Measurements from ENCODE around the gene PNP. TPM values are rescaled to one million over a fixed set of nuclear protein-coding genes. Genes with fewer than 3 reads are reported as not detected.
"Not testable (repeated sequence)": the region's sequence is repeated elsewhere in the genome, so short reads cannot be mapped to it uniquely, and the experiment has no call there.

PNP gene
- polyA plus RNA-seq (2014; cell fraction: cytosol; rRNA removed), result 118 and 121 TPM in 2 replicates
- polyA plus RNA-seq (2014; cell fraction: nucleus; rRNA removed), result 105 and 108 TPM in 2 replicates

DNA sequence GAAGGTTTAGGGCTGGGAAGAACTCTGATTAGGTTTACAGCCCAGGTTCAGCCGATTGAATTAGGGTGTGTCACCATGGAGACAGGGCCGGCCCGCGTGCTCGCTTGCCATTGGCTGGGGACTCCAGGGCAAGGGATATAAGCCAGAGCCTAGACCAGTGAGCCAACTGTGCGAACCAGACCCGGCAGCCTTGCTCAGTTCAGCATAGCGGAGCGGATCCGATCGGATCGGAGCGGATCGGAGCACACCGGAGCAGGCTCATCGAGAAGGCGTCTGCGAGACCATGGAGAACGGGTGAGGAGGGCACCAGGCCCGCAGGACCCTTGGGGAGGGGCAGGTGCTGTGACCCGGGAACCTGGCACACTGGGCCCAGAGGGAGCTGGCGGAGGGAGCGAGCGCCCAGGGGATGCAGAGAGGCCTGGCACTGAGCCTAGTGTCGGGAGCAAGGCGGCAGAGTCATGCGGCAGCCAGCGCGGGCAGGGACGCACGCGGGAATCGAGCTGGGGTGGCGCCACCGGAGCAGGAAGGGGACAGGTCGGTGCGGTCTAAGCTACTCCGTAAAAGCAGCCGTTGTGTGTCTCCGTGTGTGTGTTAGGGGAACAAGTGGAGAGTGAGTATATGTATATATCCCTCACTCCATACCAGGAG lies at the start of gene PNP:
Gene PNP, plus strand, starts transcription at position 165 of the 648 bp plus-strand sequence. Its CDS starts 119 bp downstream, at position 284.
- peak; percentile 96 for DNase-seq (ENCODE audit: low spot score)

DNA sequence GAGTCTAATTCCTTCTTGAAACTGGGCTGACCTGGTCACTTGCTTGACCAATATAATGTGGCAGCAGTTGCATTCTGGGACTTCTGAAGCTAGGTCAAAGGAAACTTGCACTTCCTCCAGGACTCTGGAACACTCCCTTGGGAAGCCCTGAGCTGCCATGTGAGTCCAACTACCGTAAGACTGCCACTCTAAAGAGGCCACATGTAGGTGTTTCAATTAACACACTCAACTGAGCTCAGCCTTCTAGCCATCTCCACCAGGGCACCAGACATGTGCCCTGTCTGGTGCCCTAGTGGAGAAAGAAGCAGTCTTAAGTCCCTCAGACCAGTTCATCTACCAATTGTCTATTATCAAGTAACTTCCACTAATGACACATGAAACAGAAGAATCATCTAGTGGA lies 49.8 kb upstream of the PNP start:
- no peak for DNase-seq (ENCODE audit: low spot score)

DNA sequence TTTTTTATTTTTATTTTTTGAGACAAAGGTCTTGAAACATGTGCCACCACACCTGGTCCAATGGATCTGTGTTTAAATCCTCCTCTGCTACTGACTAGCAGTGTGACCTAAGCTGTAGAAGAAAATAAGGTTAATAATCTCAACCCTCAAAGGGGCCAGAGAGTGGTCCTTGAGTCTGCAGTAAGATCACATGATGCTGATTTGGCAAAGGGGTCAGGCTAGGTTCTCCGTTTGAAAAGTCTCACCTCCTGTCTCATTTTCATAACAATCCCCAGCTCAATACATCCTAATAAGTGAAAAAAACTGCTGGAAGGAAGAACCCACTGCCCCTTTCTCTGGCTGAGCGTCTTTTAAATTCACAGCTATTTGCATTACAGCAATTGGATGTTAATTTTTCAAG lies 47.9 kb upstream of the PNP start:
- DNase-seq (ENCODE audit: low spot score), result no peak

DNA sequence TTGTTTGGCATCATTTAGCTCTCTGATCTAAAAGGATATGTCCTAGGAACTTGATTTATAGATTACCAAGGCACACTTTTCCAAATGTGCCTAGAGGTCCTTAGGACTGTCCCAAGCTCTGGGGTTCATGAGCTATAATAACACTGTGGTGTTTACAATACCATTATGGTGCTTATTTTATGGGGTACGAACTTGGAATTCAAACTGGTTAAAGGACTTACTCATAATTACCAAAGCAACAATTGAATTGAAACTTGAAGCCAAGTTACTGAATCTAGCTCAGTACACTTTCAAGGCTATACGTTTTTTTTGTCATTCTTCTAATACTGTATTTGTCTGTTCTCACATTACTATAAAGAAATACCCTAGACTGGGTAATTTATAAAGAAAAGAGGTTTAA lies 46.3 kb upstream of the PNP start:
- DNase-seq (ENCODE audit: low spot score), result no peak

DNA sequence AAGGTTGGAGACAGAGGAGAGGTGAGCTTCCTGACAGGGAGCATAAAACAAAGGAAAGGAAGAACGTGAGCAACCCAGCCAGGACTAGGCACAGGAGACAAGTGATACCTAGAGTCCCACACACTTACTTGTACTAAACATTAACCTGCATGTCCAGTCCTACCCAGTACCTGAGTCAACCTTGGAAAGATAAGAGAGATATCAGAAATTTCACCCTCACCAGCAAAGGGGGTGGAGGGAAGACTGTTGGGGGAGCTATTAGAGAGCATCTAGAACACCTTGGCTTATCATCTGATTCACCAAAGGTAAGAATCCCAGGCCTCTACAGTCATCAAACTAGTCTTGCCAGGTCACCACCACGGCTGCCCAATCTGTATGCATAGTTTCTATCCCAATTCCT lies 44.4 kb upstream of the PNP start:
- DNase-seq (ENCODE audit: low spot score), result no peak

DNA sequence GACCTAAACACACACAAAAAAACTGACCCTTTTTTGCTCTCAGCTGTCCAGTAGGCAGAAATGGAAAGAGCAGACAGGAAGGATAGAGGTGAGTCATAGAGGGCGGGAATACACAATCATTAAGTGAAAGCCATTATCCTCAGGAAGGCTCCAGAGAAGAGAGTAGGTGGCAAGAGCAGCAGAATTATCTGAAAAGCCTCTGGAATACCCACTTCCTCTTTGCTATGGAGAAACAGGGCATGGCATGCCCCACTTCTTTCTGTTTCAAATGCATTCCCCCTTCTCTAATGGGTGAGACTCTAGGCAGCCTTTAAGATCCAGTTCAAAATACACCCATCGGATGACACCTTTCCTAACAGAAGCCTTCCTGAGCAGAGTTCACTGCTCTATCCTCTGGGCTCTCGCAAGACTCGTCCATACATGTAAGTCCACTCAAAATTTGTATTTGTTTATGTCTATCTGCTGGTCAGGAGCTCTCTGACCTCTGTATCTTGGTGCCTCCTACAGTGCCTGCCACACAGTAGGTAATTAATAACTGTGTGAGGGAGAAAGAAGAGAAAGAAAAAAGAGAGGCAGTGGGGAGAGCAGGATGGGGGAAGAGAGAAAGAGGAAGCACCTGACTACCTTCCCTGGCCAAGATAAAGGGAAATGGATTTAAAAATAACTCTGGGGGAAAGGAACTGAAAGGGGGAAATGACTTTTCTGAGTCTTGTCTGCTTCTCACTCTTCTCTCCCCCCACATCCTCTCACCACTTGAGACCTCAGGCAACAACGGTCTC lies 41.8 kb upstream of the PNP start:
- no peak for DNase-seq (ENCODE audit: low spot score)

DNA sequence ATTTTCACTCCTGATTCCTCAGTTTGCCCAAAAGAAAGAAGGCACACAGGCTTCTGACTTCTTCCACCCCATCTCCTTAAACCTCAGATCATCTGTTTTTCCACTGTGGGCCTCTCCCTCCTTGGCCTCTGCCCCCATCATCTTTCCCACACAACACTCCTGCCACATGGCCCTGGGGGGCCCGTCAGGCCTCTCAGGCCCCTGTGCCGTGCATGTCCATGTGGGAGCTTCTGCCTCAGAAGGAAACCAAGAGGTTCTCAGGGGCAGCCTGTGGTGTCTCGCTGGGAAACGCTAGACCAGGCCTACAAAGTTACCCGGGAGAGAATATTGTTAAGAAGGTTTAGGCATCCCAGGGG lies 41.2 kb upstream of the PNP start:
- no peak for DNase-seq (ENCODE audit: low spot score)

DNA sequence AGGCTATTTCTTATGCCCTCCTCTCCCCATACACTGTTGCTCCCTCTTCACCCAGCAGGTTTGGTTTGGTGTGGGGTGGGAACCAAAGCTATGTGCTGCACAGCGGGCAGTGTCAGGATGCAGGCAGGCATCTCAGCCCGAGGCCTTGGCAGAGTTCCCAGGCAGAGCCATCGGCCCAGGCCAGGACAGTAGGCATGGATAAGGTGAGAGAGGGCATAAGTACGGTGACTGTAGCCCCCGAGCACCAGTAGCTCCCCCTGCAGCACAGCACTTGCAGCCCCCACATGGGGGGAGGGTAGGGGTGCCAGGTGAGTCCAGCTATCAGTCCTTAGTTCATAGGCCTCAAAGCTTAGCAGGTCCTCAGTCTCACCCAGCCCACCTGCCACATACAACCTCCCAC lies 40.4 kb upstream of the PNP start:
- no peak for DNase-seq (ENCODE audit: low spot score)

DNA sequence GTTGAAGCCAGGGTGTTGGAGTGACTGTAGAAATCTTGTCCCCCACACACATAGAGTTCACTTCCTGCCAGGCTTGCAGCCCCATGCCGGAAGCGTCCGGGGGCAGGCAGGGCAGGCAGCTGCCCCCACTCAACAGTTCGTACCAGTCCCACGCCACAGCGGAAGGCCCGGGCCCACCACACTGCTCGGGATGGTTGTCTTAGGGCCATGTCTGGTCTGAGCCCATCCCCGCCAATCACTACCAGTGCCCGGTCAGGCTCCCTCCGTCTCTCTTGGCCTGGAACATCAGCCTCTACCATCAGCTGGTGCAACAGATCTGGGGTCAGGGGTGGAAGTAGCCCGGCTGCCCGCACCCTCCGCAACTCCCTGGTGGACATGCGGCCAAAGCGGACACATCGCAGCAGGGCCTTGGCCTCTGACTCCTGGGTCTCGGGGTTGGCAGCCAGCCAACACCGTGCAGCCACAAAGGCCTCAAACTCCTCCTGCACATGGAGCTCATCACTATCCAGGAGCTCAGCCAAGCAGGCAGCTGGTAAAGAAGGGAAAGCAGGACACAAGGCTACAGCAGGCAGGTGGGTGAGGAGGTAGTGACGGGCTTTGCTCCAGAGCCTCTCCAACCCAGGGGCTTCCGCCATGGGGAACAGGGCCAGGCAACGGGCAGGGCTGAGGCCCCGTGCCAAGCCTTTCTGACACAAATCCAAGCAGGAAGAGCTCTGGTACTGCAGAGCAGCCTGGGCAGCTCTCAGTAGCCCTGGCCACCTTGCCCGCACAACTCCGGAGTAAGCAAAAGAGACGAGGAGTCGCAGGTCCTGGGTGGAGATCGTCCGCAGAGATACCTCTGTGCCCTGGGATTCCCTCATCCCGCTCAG lies 39.2 kb upstream of the PNP start:
- no peak for DNase-seq (ENCODE audit: low spot score)

DNA sequence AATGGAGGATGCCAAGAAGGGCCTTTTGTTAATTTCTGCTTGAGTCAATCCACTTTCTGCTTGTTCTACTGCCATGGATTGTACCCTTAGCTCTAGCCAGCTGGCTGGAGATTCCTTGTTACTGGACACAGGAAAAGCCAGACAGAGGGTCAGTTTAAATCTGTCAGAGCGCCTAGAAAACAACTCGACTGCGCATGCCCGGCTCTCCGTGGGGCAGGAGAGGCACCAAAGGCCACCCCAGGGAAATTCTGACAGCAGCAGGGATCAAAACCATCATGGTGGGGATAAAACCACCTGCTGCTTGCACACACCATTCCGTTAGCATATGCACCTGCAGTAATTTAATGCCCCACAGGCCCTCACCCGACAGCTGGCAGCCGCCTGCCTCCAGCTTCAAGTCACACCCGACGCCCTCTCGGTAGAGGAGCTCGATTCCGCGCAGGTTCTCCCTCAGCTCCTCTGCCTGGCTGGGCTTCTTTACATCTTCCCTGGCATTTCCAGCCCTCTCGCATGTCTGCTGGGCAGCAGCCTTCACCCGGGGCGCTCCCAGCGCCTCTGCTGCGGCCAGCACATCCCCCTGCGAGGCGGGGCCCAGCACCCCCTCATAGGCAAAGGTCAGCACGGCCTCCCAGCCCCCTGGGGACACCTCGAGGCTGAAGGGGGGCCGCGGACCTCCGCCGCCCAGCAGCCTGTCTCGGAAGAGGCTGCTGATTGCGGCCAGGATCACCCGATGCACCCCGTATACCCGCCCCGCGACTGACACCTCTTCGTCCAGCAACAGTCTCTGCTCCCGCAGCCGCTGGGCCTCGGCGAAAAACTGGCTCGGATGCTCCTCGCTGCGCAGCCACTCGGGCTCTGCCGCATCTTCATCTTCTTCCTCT lies 34.3 kb upstream of the PNP start:
- DNase-seq (ENCODE audit: low spot score), result no peak

DNA sequence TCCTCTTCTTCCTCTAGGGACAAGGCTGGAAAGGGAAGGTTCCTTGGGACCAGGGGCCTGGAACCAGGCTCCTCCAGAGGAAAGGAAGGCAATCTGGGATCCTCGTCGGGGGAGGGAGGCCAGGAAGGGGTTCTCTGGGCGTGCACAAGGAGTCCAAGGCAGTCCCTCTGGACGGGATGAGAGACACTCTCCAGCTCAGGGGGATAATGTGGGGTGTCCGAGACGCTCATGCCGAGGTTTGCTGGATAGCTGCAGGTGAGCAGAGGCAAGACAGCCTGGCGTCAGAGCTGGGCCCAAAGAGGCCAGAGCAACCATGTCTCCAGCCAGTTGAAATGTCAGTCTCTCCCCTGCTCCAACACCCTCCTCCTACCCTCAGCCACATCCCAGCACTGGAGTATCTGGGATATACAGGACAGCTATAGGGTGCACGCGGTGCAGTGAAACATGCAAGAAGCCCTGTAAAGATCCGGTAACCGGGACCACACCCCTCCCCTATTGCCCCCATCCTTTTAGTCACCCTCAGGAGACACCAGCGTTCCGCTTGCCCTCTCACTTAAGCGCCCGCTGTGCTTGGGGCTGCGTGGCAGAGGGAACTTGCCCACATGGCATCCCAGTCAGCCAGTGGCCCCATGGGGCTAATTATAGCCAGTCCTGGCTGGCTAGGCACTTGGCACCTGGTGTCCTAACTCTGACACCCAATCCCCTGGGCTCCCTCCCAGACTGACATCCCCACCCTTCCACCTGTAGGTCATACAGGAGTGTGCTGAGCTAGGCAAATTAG lies 33.4 kb upstream of the PNP start, which contains the start of gene KLHL33:
Gene KLHL33, minus strand, starts transcription at position 585 of the 781 bp plus-strand sequence. Its CDS starts 355 bp downstream, at position 230.
- no peak for DNase-seq (ENCODE audit: low spot score)

DNA sequence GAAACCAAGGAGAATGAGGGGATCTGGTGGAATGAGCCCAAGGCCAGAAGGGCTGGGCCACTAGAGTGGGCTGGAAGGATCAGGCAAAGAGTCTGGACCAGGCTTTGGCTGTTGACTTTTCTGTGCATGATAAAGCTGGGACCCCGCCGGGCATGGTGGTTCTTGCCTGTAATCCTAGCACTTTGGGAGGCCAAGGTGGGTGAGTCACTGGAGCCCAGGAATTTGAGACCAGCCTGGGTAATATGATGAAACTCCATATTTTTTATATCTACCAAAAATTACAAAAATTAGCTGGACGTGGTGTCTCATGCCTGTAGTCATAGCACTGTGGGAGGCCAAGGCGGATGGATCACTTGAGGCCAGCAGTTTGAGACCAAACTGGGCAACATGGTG lies 32.8 kb upstream of the PNP start:
- no peak for DNase-seq (ENCODE audit: low spot score)

DNA sequence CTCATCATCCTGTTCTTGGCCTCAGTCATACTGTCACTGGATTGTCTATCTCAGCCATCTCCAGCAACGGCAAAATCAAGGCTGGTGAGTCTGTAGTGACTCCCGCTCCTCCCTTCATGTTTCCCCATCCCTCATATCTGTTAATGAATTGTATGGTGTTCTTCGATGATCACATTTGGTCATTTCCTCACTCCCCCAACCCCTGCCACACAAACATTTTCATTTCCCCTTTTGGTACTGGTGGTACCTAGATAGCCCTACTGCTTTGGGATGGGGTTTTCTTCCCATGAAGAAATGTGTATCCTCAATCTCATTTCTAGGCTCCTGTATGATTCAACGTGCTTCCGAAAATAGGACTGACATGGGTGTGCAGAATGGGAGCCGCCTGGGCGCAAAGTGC lies 30.5 kb upstream of the PNP start:
- DNase-seq (ENCODE audit: low spot score), result no peak

DNA sequence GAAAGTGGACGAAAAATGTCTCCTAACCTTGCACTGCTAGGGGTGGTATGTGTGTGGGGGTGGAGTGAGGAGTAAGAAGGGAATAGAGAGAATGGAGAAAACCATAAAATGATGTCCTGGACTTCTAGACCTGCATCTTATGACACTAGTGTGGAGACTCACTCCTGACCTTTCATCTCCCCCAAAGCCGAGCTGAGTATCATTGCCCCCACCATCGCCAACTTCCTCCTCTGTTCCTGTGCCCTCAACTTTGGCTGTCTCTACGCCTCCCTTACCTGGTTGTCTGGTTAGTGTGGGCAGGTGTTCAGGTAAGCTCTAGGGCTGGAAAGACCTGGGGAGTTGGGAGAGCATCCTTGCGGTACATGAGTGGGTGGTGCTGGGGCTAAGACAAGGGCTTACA lies 28.7 kb upstream of the PNP start:
- no peak for DNase-seq (ENCODE audit: low spot score)

DNA sequence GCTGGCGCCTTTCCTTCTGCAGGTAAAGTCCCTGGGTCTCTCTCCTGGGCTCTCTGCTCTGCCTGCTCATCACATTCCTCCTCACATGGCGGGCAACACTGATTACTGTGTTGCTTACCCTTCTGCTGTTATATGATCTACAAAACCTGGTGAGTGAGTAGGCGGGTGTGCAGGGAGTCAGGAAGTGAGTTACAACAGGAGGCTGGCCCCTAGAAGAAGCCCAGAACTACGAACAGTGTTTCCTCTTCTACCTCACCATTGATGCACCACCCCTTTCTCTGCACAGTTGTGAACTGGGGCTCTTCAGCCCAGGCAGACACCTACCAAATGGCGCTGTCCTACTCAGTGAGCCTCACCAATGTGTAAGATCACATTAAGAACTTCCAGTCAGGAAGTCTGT lies 28.3 kb upstream of the PNP start:
- DNase-seq (ENCODE audit: low spot score), result no peak

DNA sequence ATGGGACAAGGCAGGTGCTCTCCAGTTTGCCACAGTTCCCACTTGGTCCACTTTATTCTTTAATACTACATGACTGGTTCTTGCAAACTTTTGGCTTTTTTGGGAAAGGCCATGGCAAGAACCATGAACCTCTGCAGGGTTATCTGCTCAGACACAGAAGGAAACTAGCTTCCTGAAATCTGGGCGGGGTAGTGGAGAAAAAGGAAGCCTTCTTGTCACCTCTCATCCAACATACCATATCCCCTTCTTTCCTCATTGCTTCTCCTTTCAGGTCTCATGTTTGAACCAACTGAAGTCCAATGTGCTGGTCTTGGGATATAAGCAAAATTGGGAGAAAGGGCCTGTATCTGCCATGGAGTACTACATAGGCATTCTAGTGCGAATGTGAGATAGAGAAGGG lies 27.7 kb upstream of the PNP start:
- DNase-seq (ENCODE audit: low spot score), result no peak

DNA sequence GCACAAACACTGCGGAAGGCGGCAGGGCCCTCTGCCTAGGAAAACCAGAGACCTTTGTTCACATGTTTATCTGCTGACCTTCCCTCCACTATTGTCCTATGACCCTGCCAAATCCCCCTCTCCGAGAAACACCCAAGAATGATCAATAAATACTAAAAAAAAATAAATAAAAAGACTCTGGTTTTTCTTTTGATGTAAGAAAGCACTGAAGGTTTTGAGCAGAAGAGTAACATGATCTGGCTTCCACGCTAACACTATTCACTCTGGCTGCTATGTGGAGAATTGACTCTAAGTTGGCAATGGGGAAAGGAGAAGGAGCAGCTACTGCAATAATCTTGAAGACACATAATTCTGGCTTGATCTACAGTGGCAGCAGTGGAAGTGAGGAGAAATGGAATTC lies 25.6 kb upstream of the PNP start:
- DNase-seq (ENCODE audit: low spot score), result not testable (repeated sequence)

DNA sequence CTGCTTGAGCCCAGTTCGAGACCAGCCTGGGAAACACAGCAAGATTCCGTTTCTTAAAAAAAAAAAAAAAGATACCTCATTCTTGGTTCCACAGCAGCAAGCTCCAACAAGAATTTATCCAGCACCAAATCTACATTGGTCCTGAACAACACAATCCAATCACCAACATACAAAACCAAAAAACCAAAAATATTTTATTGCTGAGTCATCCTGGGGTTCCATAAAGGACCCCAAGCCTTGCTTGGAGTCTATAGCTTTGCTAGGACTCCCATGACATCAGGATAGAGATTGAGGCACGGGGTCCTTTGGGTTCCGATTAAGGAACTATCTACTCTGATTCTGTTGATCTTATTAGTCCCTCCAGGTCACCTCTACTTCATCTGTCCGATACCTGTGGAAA lies 22.3 kb upstream of the PNP start:
- DNase-seq (ENCODE audit: low spot score), result no peak

DNA sequence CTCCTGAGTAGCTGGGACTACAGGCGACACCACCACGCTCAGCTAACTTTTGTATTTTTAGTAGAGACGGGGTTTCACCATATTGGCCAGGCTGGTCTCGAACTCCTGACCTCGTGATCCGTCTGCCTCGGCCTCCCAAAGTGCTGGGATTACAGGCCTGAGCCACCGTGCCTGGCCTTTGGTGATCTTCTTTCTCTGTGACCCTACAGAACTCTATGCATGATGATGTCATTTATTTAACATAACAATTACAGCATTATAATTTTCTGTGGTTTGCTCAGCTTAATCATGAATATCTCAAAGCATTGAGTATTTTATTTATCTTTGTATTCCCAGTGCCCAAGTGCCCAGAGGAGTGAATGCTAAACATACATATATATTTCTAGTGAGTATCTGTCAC lies 16.4 kb upstream of the PNP start:
- DNase-seq (ENCODE audit: low spot score), result not testable (repeated sequence)

All from SK-N-DZ (cell line).